Cardiac fibroblast (primary cell): ENCODE data around the gene MEGF10.
"Not testable (repeated sequence)": the region's sequence is repeated elsewhere in the genome, so short reads cannot be mapped to it uniquely, and the experiment has no call there.

Experiments used
- DNase-seq, 2 donors: peaks; one replicate each; pipeline versions ENCODE4 v3.0.0 to v3.0.0-alpha.2; 2010; ENCODE audit warnings: low read depth in 2 of 2
- H3K4me3 ChIP-seq, 2 donors: replicated peaks in 1 of 2; 1 replicate in 1 of 2; 2 replicates in 1 of 2; pipeline ENCODE4 v1.5.1; 2011; ENCODE audit warnings: low read depth in 2 of 2, low read length in 2 of 2, mild to moderate bottlenecking in 2 of 2, moderate library complexity in 1 of 2
- CTCF ChIP-seq: IDR thresholded peaks from one replicate; pipeline ENCODE4 v1.5.1; 2011; ENCODE audit warnings: low read depth, mild to moderate bottlenecking, low read length, inconsistent platforms

MEGF10 gene

DNA sequence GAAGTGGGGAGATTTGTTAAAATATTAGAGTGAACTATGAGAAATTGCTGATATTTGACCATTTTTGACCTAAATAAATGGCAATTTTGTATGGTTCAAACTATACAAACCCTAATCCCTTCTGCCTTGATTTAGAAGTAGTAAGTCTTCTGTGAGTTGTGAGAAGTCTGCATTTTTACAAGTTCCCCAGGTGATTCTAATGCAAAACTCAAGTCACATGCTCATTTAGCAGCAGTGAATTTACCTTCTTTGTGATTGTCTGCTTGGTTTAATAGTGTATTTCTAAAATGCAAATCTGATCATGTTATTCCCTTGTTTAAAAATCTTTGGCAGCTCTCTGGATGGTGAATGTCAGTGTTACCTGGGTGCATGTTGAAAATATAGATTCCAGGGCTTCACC is 2.8 kb downstream of the MEGF10 start:
- H3K4me3 ChIP-seq, result no peak overlapping the region
- no peak for DNase-seq
- no peak for TF ChIP-seq CTCF

DNA sequence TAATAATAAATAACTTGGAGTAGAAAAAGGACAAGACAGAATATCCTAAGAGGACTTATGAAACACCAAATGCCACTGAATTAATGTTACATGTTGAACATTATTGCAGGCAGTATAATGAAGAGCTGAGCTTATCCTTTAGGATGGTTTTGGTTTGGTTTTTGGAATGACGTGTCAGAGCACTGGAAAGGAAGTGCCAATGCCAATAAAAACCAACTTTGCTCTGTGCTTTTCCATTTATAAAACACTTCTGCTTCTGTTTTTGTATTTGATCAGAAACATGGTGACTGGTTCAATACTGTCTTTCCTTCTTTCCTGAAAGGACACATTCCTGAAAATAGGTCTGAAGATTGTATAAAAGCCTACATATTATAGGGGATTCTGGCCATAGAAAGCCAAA is 4.2 kb downstream of the MEGF10 start:
- no peak for TF ChIP-seq CTCF
- DNase-seq, result no peak

GRCh38 chr5:127295454-127295853 is 4.9 kb downstream of the MEGF10 start:
- DNase-seq, result no peak
- no peak for TF ChIP-seq CTCF
- no peak overlapping the region for H3K4me3 ChIP-seq

More for the DNA sequence above, 4.2 kb downstream of the MEGF10 start:
- H3K4me3 ChIP-seq, result no peak overlapping the region

GRCh38 chr5:127296321-127296720 is 5.7 kb downstream of the MEGF10 start:
- peak in 1 of 2 donors; percentile 72 for DNase-seq
- TF ChIP-seq CTCF, result no peak
- no peak overlapping the region for H3K4me3 ChIP-seq

DNA sequence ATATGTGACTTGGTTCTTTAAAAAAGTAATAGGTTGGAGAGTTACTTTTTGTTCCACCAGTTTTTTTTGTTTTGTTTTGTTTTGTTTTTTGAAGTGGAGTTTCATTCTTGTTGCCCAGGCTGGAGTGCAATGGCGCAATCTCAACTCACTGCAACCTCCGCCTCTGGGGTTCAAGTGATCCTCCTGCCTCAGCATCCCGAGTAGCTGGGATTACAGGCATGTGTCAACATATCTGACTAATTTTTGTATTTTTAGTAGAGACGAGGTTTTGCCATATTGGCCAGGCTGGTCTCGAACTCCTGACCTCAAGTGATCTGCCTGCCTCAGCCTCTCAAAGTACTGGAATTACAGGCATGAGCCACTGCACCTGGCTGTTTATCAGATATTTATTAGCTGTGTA is 6.3 kb downstream of the MEGF10 start:
- H3K4me3 ChIP-seq, result not testable (repeated sequence)

DNA sequence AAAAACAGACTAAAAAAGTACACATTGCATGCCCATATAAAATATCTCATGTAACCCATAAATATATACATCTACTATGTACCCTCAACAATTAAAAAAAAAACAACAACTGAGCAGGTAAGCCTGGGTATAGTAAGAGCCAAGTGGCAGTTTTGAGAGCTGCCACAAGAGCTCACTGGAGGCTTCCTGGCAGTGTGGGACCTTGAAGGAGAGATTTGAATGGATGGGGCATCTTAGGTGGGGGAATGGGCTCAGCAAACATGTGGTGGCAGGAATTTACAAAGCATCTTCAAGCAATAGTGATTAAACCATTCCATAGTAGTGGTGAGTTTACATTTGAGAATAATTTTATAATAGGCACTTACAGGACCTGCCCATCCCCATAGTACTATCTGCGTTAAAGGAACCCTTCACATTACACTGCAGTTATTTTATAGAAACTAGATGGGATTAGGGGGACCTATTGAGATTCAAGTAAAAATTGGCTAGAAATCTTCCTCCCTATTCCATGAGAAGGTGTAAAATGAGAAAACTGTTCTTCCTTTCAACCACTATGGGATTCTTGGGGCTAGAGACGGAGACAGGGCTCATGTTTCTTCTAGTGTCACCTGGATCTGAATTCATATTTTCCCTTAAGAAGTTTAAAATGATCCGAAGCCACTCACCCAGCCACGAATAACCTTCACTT is 6.9 kb downstream of the MEGF10 start:
- no peak for TF ChIP-seq CTCF
- DNase-seq, result no peak
- no peak overlapping the region for H3K4me3 ChIP-seq

More for the DNA sequence above, 6.3 kb downstream of the MEGF10 start:
- DNase-seq, result peak in 1 of 2 donors; percentile 11

- no peak for TF ChIP-seq CTCF
- no peak overlapping the region for H3K4me3 ChIP-seq
- DNase-seq, result no peak
Observed at GRCh38 chr5:127298036-127298429, 7.4 kb downstream of the MEGF10 start.
